Endothelial cell (in vitro differentiated cells): ENCODE data around the gene NEDD4L. TPM values are rescaled to one million over a fixed set of nuclear protein-coding genes. Genes with fewer than 3 reads are reported as not detected.
"Not testable (repeated sequence)": the region's sequence is repeated elsewhere in the genome, so short reads cannot be mapped to it uniquely, and the experiment has no call there.

Source experiments
- DNase-seq: peaks from one replicate; pipeline ENCODE4 v3.0.0; 2021; ENCODE audit warnings: low spot score
- H3K27ac Mint-ChIP-seq: one replicate; pipeline ENCODE4 v1.8.0; 2021; ENCODE audit warnings: mixed read lengths, inconsistent platforms; ENCODE audit not compliant: unreplicated experiment
- H3K27me3 Mint-ChIP-seq: one replicate; pipeline ENCODE4 v1.8.0; 2021; ENCODE audit warnings: mild to moderate bottlenecking, moderate library complexity, mixed read lengths, inconsistent platforms; ENCODE audit not compliant: unreplicated experiment
- H3K36me3 Mint-ChIP-seq: one replicate; pipeline ENCODE4 v1.8.0; 2021; ENCODE audit warnings: mild to moderate bottlenecking, low read depth, mixed read lengths, inconsistent platforms; ENCODE audit not compliant: unreplicated experiment
- H3K4me1 Mint-ChIP-seq: one replicate; pipeline ENCODE4 v1.8.0; 2021; ENCODE audit warnings: mild to moderate bottlenecking, mixed read lengths, inconsistent platforms; ENCODE audit not compliant: unreplicated experiment
- H3K4me3 Mint-ChIP-seq: one replicate; pipeline ENCODE4 v1.8.0; 2021; ENCODE audit warnings: mild to moderate bottlenecking, mixed read lengths, inconsistent platforms; ENCODE audit not compliant: unreplicated experiment
- H3K9me3 Mint-ChIP-seq: one replicate; pipeline ENCODE4 v1.8.0; 2021; ENCODE audit warnings: mixed read lengths, inconsistent platforms; ENCODE audit not compliant: unreplicated experiment
- total RNA-seq: library from RNA; stranded (reverse); fragmentation: NEBNext Ultra II Directional; extraction: Animal tissue kit (Norgen Biotek cat#: 25700); gene quantifications from one replicate; pipeline ENCODE4 v1.2.1, GENCODE V29; 2021; ENCODE audit not compliant: unreplicated experiment
- TF ChIP-seq, protein P1 (sequence below): fragments of 200-600 bp; sonication (generic); IDR thresholded peaks from one replicate; pipeline ENCODE4 v1.5.0; 2021; ENCODE audit warnings: antibody characterized with exemption; ENCODE audit not compliant: unreplicated experiment

The NEDD4L gene
- total RNA-seq, 1 donor from 2014 or later, result 42.8 TPM

DNA sequence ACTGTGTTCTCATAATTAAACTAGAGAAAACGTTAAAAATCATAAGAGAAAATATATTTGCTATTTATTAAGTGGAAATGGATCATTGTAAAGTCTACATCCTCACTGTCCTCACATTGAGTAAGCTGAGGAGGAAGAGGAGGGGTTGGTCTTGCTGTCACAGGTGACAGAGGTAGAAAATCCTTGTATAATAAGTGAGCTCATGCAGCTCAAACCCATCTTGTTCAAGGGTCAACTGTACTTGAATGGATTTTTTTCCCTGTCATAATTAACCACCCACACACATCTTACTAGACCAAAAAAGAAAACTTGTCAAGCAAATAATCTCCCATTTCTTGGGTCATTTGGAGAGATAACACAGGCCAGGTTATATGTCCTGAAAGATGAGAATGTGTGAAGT, 231.2 kb downstream of the NEDD4L start:
- H3K4me1 Mint-ChIP-seq, result peaks cover 18% of the 10 kb centered on the region
- TF ChIP-seq, protein P1, sequence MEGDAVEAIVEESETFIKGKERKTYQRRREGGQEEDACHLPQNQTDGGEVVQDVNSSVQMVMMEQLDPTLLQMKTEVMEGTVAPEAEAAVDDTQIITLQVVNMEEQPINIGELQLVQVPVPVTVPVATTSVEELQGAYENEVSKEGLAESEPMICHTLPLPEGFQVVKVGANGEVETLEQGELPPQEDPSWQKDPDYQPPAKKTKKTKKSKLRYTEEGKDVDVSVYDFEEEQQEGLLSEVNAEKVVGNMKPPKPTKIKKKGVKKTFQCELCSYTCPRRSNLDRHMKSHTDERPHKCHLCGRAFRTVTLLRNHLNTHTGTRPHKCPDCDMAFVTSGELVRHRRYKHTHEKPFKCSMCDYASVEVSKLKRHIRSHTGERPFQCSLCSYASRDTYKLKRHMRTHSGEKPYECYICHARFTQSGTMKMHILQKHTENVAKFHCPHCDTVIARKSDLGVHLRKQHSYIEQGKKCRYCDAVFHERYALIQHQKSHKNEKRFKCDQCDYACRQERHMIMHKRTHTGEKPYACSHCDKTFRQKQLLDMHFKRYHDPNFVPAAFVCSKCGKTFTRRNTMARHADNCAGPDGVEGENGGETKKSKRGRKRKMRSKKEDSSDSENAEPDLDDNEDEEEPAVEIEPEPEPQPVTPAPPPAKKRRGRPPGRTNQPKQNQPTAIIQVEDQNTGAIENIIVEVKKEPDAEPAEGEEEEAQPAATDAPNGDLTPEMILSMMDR, result no peak
- no peak overlapping the region for H3K4me3 Mint-ChIP-seq
- peaks cover 5% of the 10 kb centered on the region for H3K27me3 Mint-ChIP-seq
- H3K27ac Mint-ChIP-seq, result no peak overlapping the region
- DNase-seq, result no peak
- H3K9me3 Mint-ChIP-seq, result no peaks in the 10 kb centered on the region
- H3K36me3 Mint-ChIP-seq, result no peaks in the 10 kb centered on the region

DNA sequence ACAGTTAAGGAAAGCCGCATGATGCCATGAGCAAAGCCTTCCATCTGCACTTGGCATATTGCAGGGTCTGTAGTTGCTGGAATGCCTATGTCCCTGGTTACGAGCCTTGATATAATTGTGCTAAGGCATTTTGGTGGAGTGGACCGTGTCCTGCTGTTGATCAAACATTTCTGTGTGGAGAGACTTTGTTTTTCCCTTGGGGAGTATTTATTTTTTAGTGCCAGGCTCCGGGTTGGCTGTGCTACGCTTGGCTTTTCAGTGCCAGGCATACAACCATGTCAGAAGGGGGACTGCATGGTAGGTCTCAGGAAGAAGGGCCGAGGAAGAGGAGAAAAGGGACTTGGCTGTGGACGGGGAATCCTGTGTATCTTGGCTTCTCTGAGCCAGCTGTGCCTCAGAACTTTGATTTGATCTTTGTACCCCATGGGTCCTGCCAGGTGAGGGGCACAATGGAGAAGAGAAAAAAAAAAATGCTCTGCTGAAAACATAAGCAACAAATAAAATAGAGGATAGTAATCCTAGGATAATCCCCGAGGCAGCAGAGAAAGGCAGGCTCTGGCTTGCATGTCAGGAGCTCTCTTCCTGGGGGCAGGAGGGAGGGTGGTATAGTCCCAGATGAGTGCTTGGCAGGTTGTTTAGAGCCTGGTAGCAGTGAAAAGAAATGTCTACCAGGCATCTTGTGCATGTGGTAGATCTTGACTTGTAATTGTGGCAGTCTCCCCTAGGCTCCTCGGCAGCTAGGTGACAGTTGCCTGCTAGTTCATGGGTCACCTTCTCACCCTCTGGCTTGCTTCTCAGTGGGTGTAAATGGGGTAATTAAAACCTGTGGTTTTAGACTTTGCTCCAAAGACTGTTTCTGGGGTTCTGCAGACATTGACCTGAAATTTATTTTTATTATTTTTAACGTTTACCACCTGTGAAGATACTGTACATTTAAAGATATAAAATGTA, 233.0 kb downstream of the NEDD4L start:
- Mint-ChIP-seq H3K9me3 (no peaks in the 10 kb centered on the region), H3K27ac (no peak overlapping the region), H3K36me3 (no peaks in the 10 kb centered on the region), H3K4me3 (no peak overlapping the region), H3K4me1 (peaks cover 15% of the 10 kb centered on the region), H3K27me3 (peaks cover 7% of the 10 kb centered on the region)
- TF ChIP-seq, protein P1, result no peak
- no peak for DNase-seq

DNA sequence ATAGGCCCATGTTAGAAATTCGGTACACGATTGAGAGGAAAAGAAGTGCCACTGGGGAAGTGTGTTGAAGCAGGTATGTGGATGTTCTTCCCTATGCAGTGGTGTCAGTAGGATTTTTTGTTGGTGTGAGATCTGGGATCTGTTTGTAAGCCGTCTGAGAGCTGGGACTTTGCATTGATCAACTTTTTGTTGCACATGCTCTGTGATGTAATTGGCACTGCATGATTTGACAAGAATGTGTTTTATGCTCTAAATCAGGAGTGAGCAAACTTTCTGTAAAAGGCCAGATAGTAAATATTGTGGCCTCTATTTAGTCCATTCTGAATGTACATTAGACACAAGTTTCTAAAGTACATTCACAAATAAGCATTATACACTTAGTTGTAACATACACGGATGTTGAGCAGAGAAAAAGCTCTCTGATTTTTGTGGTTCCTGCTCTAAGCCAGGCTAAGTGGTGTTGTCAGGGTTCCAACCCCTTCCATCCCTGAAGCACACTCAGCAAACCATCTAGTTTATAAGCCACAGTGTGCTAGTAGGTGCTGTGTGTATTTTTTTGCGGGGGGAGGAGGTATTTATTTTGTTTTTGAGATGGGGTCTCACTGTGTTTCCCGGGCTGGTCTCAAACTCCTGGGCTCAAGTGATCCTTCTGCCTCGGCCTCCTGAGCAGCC, 235.6 kb downstream of the NEDD4L start:
- H3K4me1 Mint-ChIP-seq, result peaks cover 2% of the 10 kb centered on the region
- H3K27ac Mint-ChIP-seq, result no peak overlapping the region
- H3K4me3 Mint-ChIP-seq, result no peak overlapping the region
- TF ChIP-seq, protein P1, result no peak
- no peak for DNase-seq
- no peaks in the 10 kb centered on the region for H3K36me3 Mint-ChIP-seq
- peaks cover 10% of the 10 kb centered on the region for H3K27me3 Mint-ChIP-seq
- H3K9me3 Mint-ChIP-seq, result no peaks in the 10 kb centered on the region

DNA sequence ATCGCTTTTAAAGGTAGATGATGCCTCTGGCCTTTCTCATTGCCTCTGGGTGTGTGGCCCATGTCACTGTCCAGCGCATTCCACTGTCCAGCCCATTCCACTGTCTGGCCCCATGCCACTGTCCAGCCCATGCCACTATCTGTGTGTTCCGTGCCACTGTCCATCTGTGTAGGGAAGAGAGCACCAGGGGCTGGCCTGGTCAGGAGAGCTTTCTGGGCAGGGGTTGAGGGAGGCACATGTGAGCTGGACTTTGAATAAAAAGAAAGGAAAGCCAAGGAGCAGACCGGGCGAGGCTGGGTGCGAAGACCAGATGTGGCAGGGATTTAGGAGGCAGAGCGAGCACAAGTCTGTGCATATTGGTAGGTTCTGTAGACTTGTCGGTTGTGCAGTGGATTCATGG, 236.2 kb downstream of the NEDD4L start:
- TF ChIP-seq, protein P1, result no peak
- H3K27ac Mint-ChIP-seq, result no peak overlapping the region
- peaks cover 2% of the 10 kb centered on the region for H3K4me1 Mint-ChIP-seq

DNA sequence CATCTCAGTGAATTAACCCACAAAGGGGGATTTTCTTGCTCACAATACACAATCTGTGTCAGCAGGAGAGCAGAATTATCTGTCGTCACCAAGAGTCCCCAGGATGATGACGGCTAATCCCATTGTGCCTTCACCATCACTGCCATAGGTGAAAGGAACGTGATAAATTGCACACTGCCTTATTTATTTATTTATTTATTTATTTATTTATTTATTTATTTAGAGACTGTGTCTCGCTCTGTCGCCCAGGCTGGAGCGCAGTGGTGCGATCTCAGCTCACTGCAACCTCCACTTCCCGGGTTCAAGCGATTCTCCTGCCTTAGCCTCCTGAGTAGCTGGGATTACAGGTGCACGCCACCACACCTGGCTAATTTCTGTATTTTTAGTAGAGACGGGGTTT, 238.8 kb downstream of the NEDD4L start:
- H3K4me3 Mint-ChIP-seq, H3K36me3 Mint-ChIP-seq, H3K9me3 Mint-ChIP-seq, DNase-seq, H3K27ac Mint-ChIP-seq: not testable (repeated sequence)
- Mint-ChIP-seq H3K27me3 (peaks cover 10% of the 10 kb centered on the region), H3K4me1 (peaks cover 10% of the 10 kb centered on the region)

More for the DNA sequence above, 236.2 kb downstream of the NEDD4L start:
- DNase-seq, result no peak
- Mint-ChIP-seq H3K27me3 (peaks cover 10% of the 10 kb centered on the region), H3K9me3 (no peaks in the 10 kb centered on the region), H3K36me3 (no peaks in the 10 kb centered on the region), H3K4me3 (no peak overlapping the region)
